ENCODE results near the gene SLC9A3.

GRCh38 chr5:489689-490080 lies 34.6 kb downstream of the SLC9A3 start:
- TF ChIP-seq EZH2 (IDR thresholded peaks at IDR 0.05; ENCODE audit: insufficient read depth, poor library complexity, severe bottlenecking) (no peak), EZH2phosphoT487 (IDR thresholded peaks at IDR 0.05; ENCODE audit: insufficient read depth, low read depth) (no peak)

Data from GM23248 (cell line).